BE2C (cell line): ENCODE results near the gene NOP56.
A peak's percentile ranks its signal among the peaks of the same experiment; 100 is the strongest.

ENCODE experiments used
- DNase-seq: peaks from one replicate; pipeline ENCODE4 v3.0.0-alpha.2; 2020
- H3K27me3 ChIP-seq: fragments of 250-450 bp; sonication (Bioruptor Pico); 2 replicates; pipeline ENCODE4 v1.5.1; 2020; ENCODE audit warnings: mild to moderate bottlenecking
- H3K36me3 ChIP-seq: fragments of 250-450 bp; sonication (Bioruptor Pico); 2 replicates; pipeline ENCODE4 v1.5.1; 2020; ENCODE audit warnings: mild to moderate bottlenecking
- H3K4me1 ChIP-seq: fragments of 250-450 bp; sonication (Bioruptor Pico); 2 replicates; pipeline ENCODE4 v1.5.1; 2020
- H3K4me3 ChIP-seq: 2 replicates; pipeline ENCODE4 v1.5.1; 2011; ENCODE audit warnings: low read depth, low read length
- H3K9me3 ChIP-seq: fragments of 250-450 bp; sonication (Bioruptor Pico); 2 replicates; pipeline ENCODE4 v1.5.1; 2020
- CTCF ChIP-seq: IDR thresholded peaks from 2 replicates; pipeline ENCODE4 v1.5.1; 2012; ENCODE audit warnings: mild to moderate bottlenecking, low read depth, low read length

Gene NOP56

DNA sequence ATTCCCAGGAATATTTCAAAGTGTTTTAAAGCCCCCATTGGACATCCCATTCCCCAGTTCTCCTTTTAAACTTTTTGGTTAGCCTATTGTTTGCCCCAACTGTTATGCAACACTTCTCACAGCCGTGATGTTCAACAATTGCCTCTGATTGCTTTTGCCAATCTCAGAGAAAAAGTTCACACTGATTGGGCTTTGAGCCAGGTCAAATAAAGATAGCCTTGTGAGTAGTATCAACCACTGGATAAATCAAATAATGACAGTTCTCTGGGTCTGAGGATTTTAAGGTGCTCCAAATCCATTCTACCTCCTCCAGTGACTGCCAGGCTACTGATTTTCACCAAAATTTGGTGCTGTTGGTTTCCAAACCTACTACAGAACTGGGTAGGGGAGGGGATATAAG is 19.1 kb upstream of the NOP56 start:
- H3K4me1 ChIP-seq, result no peaks in the 10 kb centered on the region
- H3K36me3 ChIP-seq, result no peaks in the 10 kb centered on the region
- no peak overlapping the region for H3K4me3 ChIP-seq
- no peak for DNase-seq
- H3K9me3 ChIP-seq, result no peaks in the 10 kb centered on the region
- no peaks in the 10 kb centered on the region for H3K27me3 ChIP-seq
- TF ChIP-seq CTCF, result no peak

- Histone ChIP-seq H3K4me3 (no peak overlapping the region), H3K4me1 (no peaks in the 10 kb centered on the region), H3K36me3 (no peaks in the 10 kb centered on the region), H3K9me3 (no peaks in the 10 kb centered on the region), H3K27me3 (no peaks in the 10 kb centered on the region)
- DNase-seq, result no peak
- no peak for TF ChIP-seq CTCF
Observed at GRCh38 chr20:2637246-2637645, 15.2 kb upstream of the NOP56 start.

DNA sequence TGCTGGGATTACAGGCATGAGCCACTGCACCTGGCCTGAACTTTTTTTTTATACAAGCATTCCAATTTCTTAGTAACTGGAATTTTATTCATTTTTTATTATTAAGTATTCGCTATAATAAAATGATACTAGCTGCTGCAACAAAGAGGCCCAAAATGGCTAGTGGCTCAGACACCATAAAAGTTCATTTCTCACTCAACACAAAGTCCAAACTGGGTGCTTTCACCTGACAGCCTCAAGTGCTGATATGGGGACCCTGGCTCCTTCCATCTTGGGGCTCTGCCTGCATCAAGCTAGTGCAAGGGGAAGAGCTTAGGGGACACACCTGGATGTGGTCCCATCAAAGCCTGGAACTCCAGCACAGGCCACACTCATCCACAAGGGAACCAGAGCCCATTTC is 12.2 kb upstream of the NOP56 start:
- no peaks in the 10 kb centered on the region for H3K27me3 ChIP-seq
- no peaks in the 10 kb centered on the region for H3K4me1 ChIP-seq
- DNase-seq, result no peak
- no peak overlapping the region for H3K4me3 ChIP-seq
- H3K36me3 ChIP-seq, result no peaks in the 10 kb centered on the region
- H3K9me3 ChIP-seq, result no peaks in the 10 kb centered on the region
- TF ChIP-seq CTCF, result no peak

DNA sequence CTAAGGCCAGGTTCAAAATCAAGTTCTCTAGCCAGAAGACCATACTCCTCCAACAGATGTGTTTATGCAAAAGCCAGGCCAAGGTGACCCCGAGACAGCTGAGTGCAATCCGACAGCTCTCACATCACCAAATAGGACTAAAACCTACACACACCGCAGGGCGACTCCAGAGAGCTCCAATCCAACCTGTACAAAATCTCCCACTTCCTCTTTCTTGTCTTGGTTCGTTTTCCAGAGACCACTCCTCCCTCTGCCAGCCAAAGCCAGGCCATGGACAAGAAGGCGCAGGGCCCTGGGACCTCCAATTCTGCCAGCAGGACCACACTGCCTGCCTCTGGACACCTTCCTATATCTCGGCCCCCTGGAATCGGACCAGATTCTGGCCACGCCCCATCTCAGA is 11.5 kb upstream of the NOP56 start:
- no peaks in the 10 kb centered on the region for H3K4me1 ChIP-seq
- H3K9me3 ChIP-seq, result no peaks in the 10 kb centered on the region
- no peak for DNase-seq
- H3K36me3 ChIP-seq, result no peaks in the 10 kb centered on the region
- TF ChIP-seq CTCF, result no peak
- no peaks in the 10 kb centered on the region for H3K27me3 ChIP-seq
- H3K4me3 ChIP-seq, result no peak overlapping the region

GRCh38 chr20:2643708-2644107 is 8.7 kb upstream of the NOP56 start:
- no peaks in the 10 kb centered on the region for H3K9me3 ChIP-seq
- H3K27me3 ChIP-seq, result no peaks in the 10 kb centered on the region
- H3K4me1 ChIP-seq, result no peaks in the 10 kb centered on the region
- H3K36me3 ChIP-seq, result no peaks in the 10 kb centered on the region
- no peak overlapping the region for H3K4me3 ChIP-seq
- no peak for TF ChIP-seq CTCF
- DNase-seq, result no peak

GRCh38 chr20:2652724-2653555 is 508 bp downstream of the NOP56 start:
- DNase-seq, result peak; percentile 38
- peaks cover 51% of the 10 kb centered on the region for H3K36me3 ChIP-seq
- H3K4me1 ChIP-seq, result no peaks in the 10 kb centered on the region
- H3K27me3 ChIP-seq, result no peaks in the 10 kb centered on the region
- TF ChIP-seq CTCF, result no peak
- H3K4me3 ChIP-seq, result peak overlapping the region; percentile 95
- H3K9me3 ChIP-seq, result no peaks in the 10 kb centered on the region
